HG02571 (cell line): Measurements from ENCODE around the gene IL4I1.
"Not testable (repeated sequence)": the region's sequence is repeated elsewhere in the genome, so short reads cannot be mapped to it uniquely, and the experiment has no call there.

ENCODE experiments used
- ATAC-seq: cut with Tn5 transposase; IDR thresholded peaks from one replicate; pipeline ENCODE4 v1.9.1; 2021; ENCODE audit warnings: mild to moderate bottlenecking, moderate library complexity; ENCODE audit not compliant: unreplicated experiment

The IL4I1 gene

GRCh38 chr19:49896863-49897621 lies at the start of gene IL4I1:
Gene IL4I1 (minus strand): TSS chr19:49896887. CDS start chr19:49896160, 727 bp downstream.
- ATAC-seq, result no peak

- ATAC-seq, result no peak
Measured at GRCh38 chr19:49946415-49946814, 49.7 kb upstream of the IL4I1 start.

- not testable (repeated sequence) for ATAC-seq
Measured at GRCh38 chr19:49944567-49944966, 47.9 kb upstream of the IL4I1 start.

- no peak for ATAC-seq
Measured at GRCh38 chr19:49940482-49940791, 43.8 kb upstream of the IL4I1 start.

- ATAC-seq, result no peak
Measured at GRCh38 chr19:49939721-49940481, 43.2 kb upstream of the IL4I1 start.

- no peak for ATAC-seq
Measured at GRCh38 chr19:49938662-49939061, 42.0 kb upstream of the IL4I1 start.

GRCh38 chr19:49937750-49938381 lies 41.2 kb upstream of the IL4I1 start:
- ATAC-seq, result no peak

- no peak for ATAC-seq
Measured at GRCh38 chr19:49936549-49936948, 39.9 kb upstream of the IL4I1 start.

- ATAC-seq, result no peak
Measured at GRCh38 chr19:49933643-49934042, 37.0 kb upstream of the IL4I1 start.

- no peak for ATAC-seq
Measured at GRCh38 chr19:49932731-49933131, 36.0 kb upstream of the IL4I1 start.

GRCh38 chr19:49932041-49932451 lies 35.4 kb upstream of the IL4I1 start:
- ATAC-seq, result no peak

GRCh38 chr19:49931293-49932040 lies 34.8 kb upstream of the IL4I1 start:
- no peak for ATAC-seq

- no peak for ATAC-seq
Measured at GRCh38 chr19:49930483-49931011, 33.9 kb upstream of the IL4I1 start.

GRCh38 chr19:49929611-49930482 lies 33.2 kb upstream of the IL4I1 start:
- peak; percentile 40 for ATAC-seq

GRCh38 chr19:49929121-49929610 lies 32.5 kb upstream of the IL4I1 start, which contains the start of the genes ATF5 and NUP62:
Gene ATF5 (plus strand): TSS chr19:49929205. CDS start chr19:49930851, 1,646 bp downstream.
Gene NUP62 (minus strand): TSS chr19:49929504. CDS start chr19:49909807, 19,697 bp downstream.
- ATAC-seq, result peak; percentile 35

- no peak for ATAC-seq
Measured at GRCh38 chr19:49927526-49928264, 31.0 kb upstream of the IL4I1 start.

GRCh38 chr19:49926515-49926914 lies 29.8 kb upstream of the IL4I1 start:
- no peak for ATAC-seq

GRCh38 chr19:49925486-49925885 lies 28.8 kb upstream of the IL4I1 start:
- no peak for ATAC-seq

- not testable (repeated sequence) for ATAC-seq
Measured at GRCh38 chr19:49924881-49925210, 28.2 kb upstream of the IL4I1 start.
